D721Med (cell line): ENCODE measurements around the gene SPSB4.

Experiments
- DNase-seq: peaks from one replicate; pipeline ENCODE4 v3.0.0; 2011; ENCODE audit warnings: low spot score; ENCODE audit not compliant: insufficient read length
- FAIRE-seq: peaks from 2 replicates; lab custom pipeline; 2011; peaks lifted over from hg19 to GRCh38; lab: Jason Lieb, UNC
- TF ChIP-seq, protein P1 (sequence below): IDR thresholded peaks from 2 replicates; pipeline ENCODE4 v1.5.1; 2012; ENCODE audit warnings: mild to moderate bottlenecking, control low read depth; ENCODE audit not compliant: insufficient read depth; ENCODE audit errors: missing control alignments

Gene SPSB4

DNA sequence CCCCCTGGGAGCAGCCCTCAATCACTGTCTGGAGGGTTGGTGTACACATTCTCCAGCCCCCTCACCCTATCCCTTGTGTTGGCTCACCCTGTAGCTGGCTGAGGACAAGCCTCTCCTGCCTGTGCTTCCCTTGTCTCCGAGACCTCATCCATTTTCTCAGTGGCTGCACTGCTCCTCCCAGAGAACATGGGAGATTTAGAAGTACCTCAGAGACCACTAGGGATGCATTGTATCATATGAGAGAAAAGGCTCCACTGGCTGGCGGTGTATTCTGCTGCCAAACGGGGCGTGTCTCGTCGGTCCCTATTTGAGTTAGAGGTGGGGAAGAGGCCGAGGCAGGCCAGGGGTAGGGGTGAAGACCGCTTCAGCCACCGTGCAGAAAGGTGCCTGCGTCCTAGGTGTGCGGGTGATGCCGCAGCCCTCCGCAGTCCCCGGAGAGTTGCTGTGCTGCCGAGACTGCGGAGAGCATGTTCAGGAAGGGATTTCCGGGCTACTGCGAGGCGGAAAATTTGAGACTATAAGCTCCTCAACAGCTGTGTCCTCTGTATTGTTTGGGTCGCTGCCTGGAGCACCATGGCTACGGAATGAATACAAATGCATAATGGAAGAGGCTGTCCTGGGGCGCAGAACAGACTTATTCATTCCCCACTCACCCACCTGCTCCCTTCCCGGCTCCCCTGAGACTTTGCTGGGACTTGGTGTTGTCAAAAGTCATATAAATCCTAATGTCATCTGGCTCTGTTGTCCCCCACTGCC is 43.8 kb downstream of the SPSB4 start:
- TF ChIP-seq, protein P1, sequence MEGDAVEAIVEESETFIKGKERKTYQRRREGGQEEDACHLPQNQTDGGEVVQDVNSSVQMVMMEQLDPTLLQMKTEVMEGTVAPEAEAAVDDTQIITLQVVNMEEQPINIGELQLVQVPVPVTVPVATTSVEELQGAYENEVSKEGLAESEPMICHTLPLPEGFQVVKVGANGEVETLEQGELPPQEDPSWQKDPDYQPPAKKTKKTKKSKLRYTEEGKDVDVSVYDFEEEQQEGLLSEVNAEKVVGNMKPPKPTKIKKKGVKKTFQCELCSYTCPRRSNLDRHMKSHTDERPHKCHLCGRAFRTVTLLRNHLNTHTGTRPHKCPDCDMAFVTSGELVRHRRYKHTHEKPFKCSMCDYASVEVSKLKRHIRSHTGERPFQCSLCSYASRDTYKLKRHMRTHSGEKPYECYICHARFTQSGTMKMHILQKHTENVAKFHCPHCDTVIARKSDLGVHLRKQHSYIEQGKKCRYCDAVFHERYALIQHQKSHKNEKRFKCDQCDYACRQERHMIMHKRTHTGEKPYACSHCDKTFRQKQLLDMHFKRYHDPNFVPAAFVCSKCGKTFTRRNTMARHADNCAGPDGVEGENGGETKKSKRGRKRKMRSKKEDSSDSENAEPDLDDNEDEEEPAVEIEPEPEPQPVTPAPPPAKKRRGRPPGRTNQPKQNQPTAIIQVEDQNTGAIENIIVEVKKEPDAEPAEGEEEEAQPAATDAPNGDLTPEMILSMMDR: no peak
- DNase-seq (no peak), FAIRE-seq (no peak)

DNA sequence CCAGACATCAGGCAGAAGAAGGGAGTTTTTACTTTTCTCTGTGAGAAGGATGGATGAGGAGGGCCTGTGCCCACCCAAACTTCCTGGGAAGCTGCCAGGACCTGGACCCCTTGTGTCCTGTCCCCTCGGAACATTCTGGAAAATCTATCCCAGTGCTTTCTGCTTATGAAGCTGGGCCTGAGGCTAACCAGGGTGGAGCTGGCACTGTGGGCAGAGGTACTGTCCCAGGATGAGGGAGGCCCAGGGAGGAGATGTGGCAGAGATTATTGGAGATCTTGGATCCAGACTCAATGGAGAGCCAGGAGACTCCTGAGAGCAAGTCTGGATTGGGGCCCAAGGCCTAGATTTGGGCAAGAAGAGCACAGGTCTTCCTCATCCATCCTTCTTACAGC is 44.4 kb downstream of the SPSB4 start:
- TF ChIP-seq, protein P1: no peak
- DNase-seq (no peak), FAIRE-seq (no peak)

DNA sequence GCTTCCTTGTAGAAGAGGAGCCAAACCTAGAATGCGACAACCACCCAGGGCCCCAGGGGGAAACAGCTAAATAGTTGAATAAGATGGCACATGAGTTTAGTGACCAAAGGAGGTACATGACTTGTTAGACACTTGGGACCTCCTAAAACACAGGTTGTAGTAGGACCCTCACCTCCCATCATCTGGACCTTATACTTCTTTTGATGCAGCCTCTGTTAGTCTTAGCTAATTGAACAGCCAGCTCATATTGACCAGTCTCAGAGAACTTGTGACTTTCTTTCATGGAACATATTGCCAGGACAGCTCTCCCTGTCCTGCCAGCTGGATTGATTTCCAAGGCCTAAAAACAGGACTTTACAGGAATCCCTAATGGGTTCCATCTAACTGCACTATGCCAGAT is 45.0 kb downstream of the SPSB4 start:
- TF ChIP-seq, protein P1: no peak
- FAIRE-seq: no peak
- DNase-seq: no peak

DNA sequence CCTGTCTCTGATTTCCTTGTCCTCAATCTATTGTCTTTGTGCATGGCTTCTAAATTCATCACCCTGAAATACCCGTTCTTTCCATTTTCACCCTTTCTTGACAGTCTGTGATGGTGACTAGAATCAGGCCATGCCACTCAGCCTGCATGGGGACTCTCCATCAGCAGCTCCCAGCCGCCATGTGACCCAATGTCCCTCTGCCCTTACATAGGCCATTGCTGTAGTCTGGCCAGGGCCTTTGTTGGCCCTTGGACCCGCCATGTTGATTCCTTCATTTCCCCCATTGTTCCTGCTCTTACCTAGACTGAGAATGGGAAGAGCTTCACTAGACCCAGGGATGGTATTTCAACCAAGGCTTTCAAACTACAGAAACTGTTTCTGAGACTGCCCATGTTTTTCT is 45.8 kb downstream of the SPSB4 start:
- FAIRE-seq (no peak), DNase-seq (no peak)
- TF ChIP-seq, protein P1: no peak

DNA sequence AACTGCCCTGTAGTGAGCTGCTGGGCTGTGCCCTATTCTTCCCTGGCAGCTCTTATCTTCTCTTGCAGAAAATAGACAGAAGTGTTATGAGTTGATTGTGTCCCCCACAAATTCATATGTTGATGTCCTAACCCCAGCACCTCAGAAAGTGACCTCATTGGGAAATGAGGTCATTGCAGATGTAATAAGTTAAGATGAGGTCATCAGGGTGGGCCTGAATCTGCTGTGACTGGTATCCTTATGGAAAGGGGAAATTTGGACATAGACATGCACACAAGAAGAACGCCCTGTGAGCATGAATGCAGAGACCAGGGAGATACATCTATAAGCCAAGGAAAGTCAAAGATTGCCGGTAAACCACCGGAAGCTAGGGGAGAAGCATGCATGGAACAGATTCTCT is 49.0 kb downstream of the SPSB4 start:
- FAIRE-seq (no peak), DNase-seq (no peak)
- TF ChIP-seq, protein P1: no peak

DNA sequence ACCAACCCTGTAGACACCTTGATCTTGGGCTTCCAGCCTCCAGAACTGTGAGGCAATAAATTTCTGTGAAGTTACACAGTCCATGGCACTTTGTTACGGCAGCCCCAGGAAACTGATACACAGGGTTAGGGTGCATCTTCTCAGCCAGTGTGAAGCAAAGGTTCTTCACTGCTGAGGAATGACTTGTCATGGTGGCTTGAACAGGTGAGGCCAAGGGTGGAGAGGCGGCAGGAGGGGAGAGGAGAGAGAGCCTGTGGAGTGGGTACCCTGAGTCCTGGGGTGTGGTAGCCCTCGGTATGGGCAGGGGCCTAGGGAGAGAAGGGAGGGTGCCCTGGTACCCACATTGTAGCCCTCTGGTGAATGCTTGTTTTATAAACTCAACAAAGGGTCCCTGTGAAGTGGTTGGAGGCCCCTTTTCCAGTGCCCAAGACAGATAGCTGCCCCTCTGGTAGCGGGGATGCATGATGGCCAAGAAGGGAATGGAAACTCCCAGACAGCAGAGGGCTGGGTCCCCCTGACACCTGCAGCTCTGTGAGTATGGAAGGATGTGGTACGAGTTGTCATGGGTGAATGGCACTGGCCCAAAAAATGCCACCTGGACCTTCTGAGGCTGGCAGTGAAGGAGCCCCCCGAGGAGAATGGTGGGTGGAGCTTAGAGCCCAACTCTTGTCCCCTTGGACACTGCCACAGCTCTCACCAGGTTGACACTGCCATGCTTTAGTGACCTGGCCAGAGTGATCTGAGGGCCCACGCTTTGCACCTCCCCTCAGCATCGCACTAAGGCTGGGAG is 49.6 kb downstream of the SPSB4 start:
- TF ChIP-seq, protein P1: no peak
- FAIRE-seq (no peak), DNase-seq (no peak)

- FAIRE-seq: no peak
Measured at GRCh38 chr3:141102372-141102771, 51.2 kb downstream of the SPSB4 start.

More at GRCh38 chr3:141102372-141102771, 51.2 kb downstream of the SPSB4 start:
- DNase-seq: no peak
- TF ChIP-seq, protein P1: no peak
